Measurements from ENCODE around the gene TMEM214.

The TMEM214 gene

GRCh38 chr2:27085673-27086089, 52.9 kb downstream of the TMEM214 start:
- DNase-seq: peak; percentile 45 to 54

GRCh38 chr2:27086090-27086723, 53.4 kb downstream of the TMEM214 start:
- peak; percentile 98 for DNase-seq

GRCh38 chr2:27086724-27087593, 54.2 kb downstream of the TMEM214 start, which contains the start of gene KHK:
Gene KHK (plus strand): TSS chr2:27086772. CDS start chr2:27087260, 488 bp downstream.
- DNase-seq: peak in 1 of 2 donors; percentile 37

DNA sequence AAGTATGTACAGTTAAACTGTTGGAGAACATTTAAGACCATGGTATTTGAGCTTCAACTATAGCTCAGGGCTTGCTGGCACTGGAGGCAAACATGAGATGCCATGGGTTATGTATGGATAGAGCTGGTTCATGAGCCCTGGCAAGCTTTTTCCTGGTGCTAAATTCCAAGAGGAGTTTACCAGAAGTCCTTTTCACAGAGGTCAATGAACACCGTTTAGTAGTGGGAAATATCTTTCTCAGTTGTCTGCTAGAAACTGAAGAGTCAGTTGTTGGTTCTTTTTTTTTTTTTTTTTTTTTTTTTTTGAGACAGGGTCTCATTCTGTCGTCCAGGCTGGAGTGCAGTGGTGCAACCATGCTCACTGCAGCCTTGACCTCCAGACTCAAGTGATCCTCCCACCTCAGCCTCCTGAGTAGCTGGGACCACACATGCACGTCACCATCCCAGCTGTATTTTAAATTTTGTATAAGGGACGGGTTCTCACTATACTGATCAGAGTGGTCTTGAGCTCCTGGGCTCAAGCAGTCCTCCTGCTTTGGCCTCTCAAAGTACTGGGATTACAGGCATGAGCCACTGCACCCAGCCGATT, 55.2 kb downstream of the TMEM214 start:
- DNase-seq: no peak

DNA sequence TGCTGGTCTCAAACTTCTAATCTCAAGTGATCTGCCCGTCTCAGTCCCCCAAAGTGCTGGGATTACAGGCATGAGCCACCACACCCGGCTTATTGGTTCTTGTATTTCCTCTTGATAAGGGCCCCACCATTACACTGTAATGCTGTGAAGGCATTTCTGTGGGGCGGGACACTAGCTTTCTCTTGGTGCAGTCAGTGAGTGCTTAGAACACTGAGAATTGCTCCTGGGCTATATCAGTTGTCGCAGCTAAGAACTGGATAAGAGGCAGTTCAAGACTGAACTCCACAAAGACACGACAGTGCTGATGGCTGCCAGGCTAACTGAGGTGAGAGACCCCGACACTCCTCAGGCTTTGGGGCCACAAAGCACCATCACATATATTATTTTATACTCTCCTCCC, 55.9 kb downstream of the TMEM214 start:
- DNase-seq: no peak

- DNase-seq: no peak
Observed at GRCh38 chr2:27089111-27089954, 56.6 kb downstream of the TMEM214 start.
